Anterior cingulate cortex (tissue), 58 donors: Measurements from ENCODE around the gene APOBEC3H.
A peak's percentile ranks its signal among the peaks of the same experiment; 100 is the strongest.

Source experiments
- DNase-seq, 58 donors: peaks; one replicate each; lab custom pipeline; 2025; lab: John Stamatoyannopoulos, UW

APOBEC3H gene

GRCh38 chr22:39080052-39080762 lies 16.8 kb upstream of the APOBEC3H start:
- DNase-seq: no peak

GRCh38 chr22:39081016-39081415 lies 16.0 kb upstream of the APOBEC3H start:
- DNase-seq: no peak

GRCh38 chr22:39081598-39081997 lies 15.4 kb upstream of the APOBEC3H start:
- DNase-seq: no peak

GRCh38 chr22:39083212-39084165 lies 13.6 kb upstream of the APOBEC3H start:
- no peak for DNase-seq

- DNase-seq: no peak
These were observed 12.4 kb upstream of the APOBEC3H start for GRCh38 chr22:39084666-39085065.

- no peak for DNase-seq
These were observed 9.9 kb upstream of the APOBEC3H start for GRCh38 chr22:39087098-39087497.

- peak in 1 of 58 donors; percentile 2 for DNase-seq
These were observed 9.0 kb upstream of the APOBEC3H start for GRCh38 chr22:39087881-39088684.

GRCh38 chr22:39088685-39089032 lies 8.4 kb upstream of the APOBEC3H start:
- DNase-seq: no peak

GRCh38 chr22:39089928-39090327 lies 7.1 kb upstream of the APOBEC3H start:
- no peak for DNase-seq

GRCh38 chr22:39090426-39091064 lies 6.5 kb upstream of the APOBEC3H start:
- DNase-seq: no peak

GRCh38 chr22:39091126-39092081 lies 5.6 kb upstream of the APOBEC3H start:
- no peak for DNase-seq

- DNase-seq: no peak
These were observed 4.8 kb upstream of the APOBEC3H start for GRCh38 chr22:39092111-39092862.

GRCh38 chr22:39094717-39095389 lies 2.2 kb upstream of the APOBEC3H start:
- DNase-seq: no peak

GRCh38 chr22:39095971-39096370 lies 1.1 kb upstream of the APOBEC3H start:
- no peak for DNase-seq

GRCh38 chr22:39098026-39098425 lies 982 bp downstream of the APOBEC3H start:
- no peak for DNase-seq

- DNase-seq: no peak
These were observed 1.5 kb downstream of the APOBEC3H start for GRCh38 chr22:39098576-39098975.

GRCh38 chr22:39101226-39101625 lies 4.2 kb downstream of the APOBEC3H start:
- DNase-seq: no peak

- DNase-seq: no peak
These were observed 6.4 kb downstream of the APOBEC3H start for GRCh38 chr22:39103431-39103830.
